Measurements from ENCODE around the gene RPP40.

The RPP40 gene

GRCh38 chr6:4983322-4983721, 20.5 kb downstream of the RPP40 start:
- H3K9ac ChIP-seq (ENCODE audit: low read length), result no peak overlapping the region

DNA sequence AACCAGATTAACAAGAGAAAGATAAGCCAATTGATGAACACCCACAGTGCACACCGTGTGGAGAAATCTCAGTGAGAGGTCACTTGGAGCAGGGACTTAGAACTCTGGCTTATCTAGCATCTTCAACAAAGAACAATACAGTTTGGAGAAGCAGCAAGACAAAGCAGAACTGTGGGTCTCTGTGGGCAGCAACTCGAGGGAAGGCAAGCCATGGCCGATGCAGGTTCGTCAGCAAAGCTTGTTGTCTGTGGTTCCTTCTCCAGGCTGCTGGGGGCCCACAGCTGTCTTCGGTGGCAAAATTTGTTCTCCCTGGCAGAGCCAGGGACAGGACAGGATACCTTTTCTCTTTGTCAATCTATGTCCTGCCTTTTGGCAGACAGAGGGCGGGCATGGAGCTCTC, 22.1 kb downstream of the RPP40 start:
- Histone ChIP-seq H3K4me1 (ENCODE audit: control insufficient read depth, insufficient read depth, low read length) (peaks cover 8% of the 10 kb centered on the region), H3K4me3 (ENCODE audit: low read length) (no peak overlapping the region), H3K9me3 (ENCODE audit: control insufficient read depth, low read length) (peaks cover 12% of the 10 kb centered on the region), H3K36me3 (ENCODE audit: control insufficient read depth, insufficient read depth, low read length, severe bottlenecking) (no peaks in the 10 kb centered on the region), H3K9ac (ENCODE audit: low read length) (no peak overlapping the region), H3K27me3 (replicated peaks; ENCODE audit: control insufficient read depth, insufficient read depth, low read length) (no peaks in the 10 kb centered on the region)
- no peak for DNase-seq (ENCODE audit: low read depth)

More at GRCh38 chr6:4983322-4983721, 20.5 kb downstream of the RPP40 start:
- Histone ChIP-seq H3K36me3 (ENCODE audit: control insufficient read depth, insufficient read depth, low read length, severe bottlenecking) (no peaks in the 10 kb centered on the region), H3K4me1 (ENCODE audit: control insufficient read depth, insufficient read depth, low read length) (peaks cover 8% of the 10 kb centered on the region), H3K27me3 (replicated peaks; ENCODE audit: control insufficient read depth, insufficient read depth, low read length) (no peaks in the 10 kb centered on the region), H3K4me3 (ENCODE audit: low read length) (no peak overlapping the region), H3K9me3 (ENCODE audit: control insufficient read depth, low read length) (peaks cover 12% of the 10 kb centered on the region)
- no peak for DNase-seq (ENCODE audit: low read depth)

GRCh38 chr6:4979426-4979825, 24.4 kb downstream of the RPP40 start:
- peaks cover 12% of the 10 kb centered on the region for H3K9me3 ChIP-seq (ENCODE audit: control insufficient read depth, low read length)
- H3K36me3 ChIP-seq (ENCODE audit: control insufficient read depth, insufficient read depth, low read length, severe bottlenecking), result no peaks in the 10 kb centered on the region
- no peak for DNase-seq (ENCODE audit: low read depth)
- no peak overlapping the region for H3K4me3 ChIP-seq (ENCODE audit: low read length)
- no peaks in the 10 kb centered on the region for H3K27me3 ChIP-seq (replicated peaks; ENCODE audit: control insufficient read depth, insufficient read depth, low read length)
- H3K4me1 ChIP-seq (ENCODE audit: control insufficient read depth, insufficient read depth, low read length), result peaks cover 10% of the 10 kb centered on the region
- no peak overlapping the region for H3K9ac ChIP-seq (ENCODE audit: low read length)

- H3K36me3 ChIP-seq (ENCODE audit: control insufficient read depth, insufficient read depth, low read length, severe bottlenecking), result no peaks in the 10 kb centered on the region
- peaks cover 12% of the 10 kb centered on the region for H3K9me3 ChIP-seq (ENCODE audit: control insufficient read depth, low read length)
- no peak overlapping the region for H3K9ac ChIP-seq (ENCODE audit: low read length)
- no peak for DNase-seq (ENCODE audit: low read depth)
- H3K4me1 ChIP-seq (ENCODE audit: control insufficient read depth, insufficient read depth, low read length), result peaks cover 12% of the 10 kb centered on the region
- H3K27me3 ChIP-seq (replicated peaks; ENCODE audit: control insufficient read depth, insufficient read depth, low read length), result no peaks in the 10 kb centered on the region
- no peak overlapping the region for H3K4me3 ChIP-seq (ENCODE audit: low read length)
Observed at GRCh38 chr6:4977468-4977867, 26.4 kb downstream of the RPP40 start.

GRCh38 chr6:4975506-4975905, 28.3 kb downstream of the RPP40 start:
- Histone ChIP-seq H3K9ac (ENCODE audit: low read length) (no peak overlapping the region), H3K4me3 (ENCODE audit: low read length) (no peak overlapping the region), H3K9me3 (ENCODE audit: control insufficient read depth, low read length) (peaks cover 12% of the 10 kb centered on the region), H3K36me3 (ENCODE audit: control insufficient read depth, insufficient read depth, low read length, severe bottlenecking) (no peaks in the 10 kb centered on the region), H3K4me1 (ENCODE audit: control insufficient read depth, insufficient read depth, low read length) (peaks cover 12% of the 10 kb centered on the region), H3K27me3 (replicated peaks; ENCODE audit: control insufficient read depth, insufficient read depth, low read length) (no peaks in the 10 kb centered on the region)
- no peak for DNase-seq (ENCODE audit: low read depth)

DNA sequence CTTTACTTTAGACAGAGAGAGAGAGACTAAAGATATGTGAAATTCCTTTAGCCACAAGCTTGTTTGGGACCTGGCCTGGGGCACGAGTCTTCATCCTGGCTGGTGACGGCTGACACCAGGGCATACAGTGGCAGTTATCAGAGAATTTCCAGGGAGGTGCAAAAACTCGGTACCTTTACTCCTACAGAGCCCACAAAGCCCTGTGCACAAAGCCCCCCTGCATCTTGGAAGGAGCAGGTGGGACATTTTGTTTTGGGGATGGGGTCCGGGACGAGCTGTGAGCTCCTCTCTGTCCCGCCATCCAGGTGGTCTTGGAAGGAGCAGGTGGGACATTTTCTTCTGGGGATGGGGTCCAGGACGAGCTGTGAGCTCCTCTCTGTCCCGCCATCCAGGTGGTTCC, 28.9 kb downstream of the RPP40 start:
- Histone ChIP-seq H3K27me3 (replicated peaks; ENCODE audit: control insufficient read depth, insufficient read depth, low read length) (no peaks in the 10 kb centered on the region), H3K9me3 (ENCODE audit: control insufficient read depth, low read length) (peaks cover 12% of the 10 kb centered on the region), H3K36me3 (ENCODE audit: control insufficient read depth, insufficient read depth, low read length, severe bottlenecking) (no peaks in the 10 kb centered on the region), H3K9ac (ENCODE audit: low read length) (no peak overlapping the region), H3K4me1 (ENCODE audit: control insufficient read depth, insufficient read depth, low read length) (peaks cover 12% of the 10 kb centered on the region), H3K4me3 (ENCODE audit: low read length) (no peak overlapping the region)
- no peak for DNase-seq (ENCODE audit: low read depth)

- peaks cover 5% of the 10 kb centered on the region for H3K9me3 ChIP-seq (ENCODE audit: control insufficient read depth, low read length)
- H3K36me3 ChIP-seq (ENCODE audit: control insufficient read depth, insufficient read depth, low read length, severe bottlenecking), result no peaks in the 10 kb centered on the region
- peak overlapping the region; percentile 65 for H3K9ac ChIP-seq (ENCODE audit: low read length)
- H3K4me1 ChIP-seq (ENCODE audit: control insufficient read depth, insufficient read depth, low read length), result peaks cover 12% of the 10 kb centered on the region
- peak overlapping the region; percentile 12 for H3K4me3 ChIP-seq (ENCODE audit: low read length)
- peak; percentile 88 for DNase-seq (ENCODE audit: low read depth)
- H3K27me3 ChIP-seq (replicated peaks; ENCODE audit: control insufficient read depth, insufficient read depth, low read length), result no peaks in the 10 kb centered on the region
Observed at GRCh38 chr6:4973982-4974745, 29.7 kb downstream of the RPP40 start.

- no peaks in the 10 kb centered on the region for H3K9me3 ChIP-seq (ENCODE audit: control insufficient read depth, low read length)
- DNase-seq (ENCODE audit: low read depth), result no peak
- H3K36me3 ChIP-seq (ENCODE audit: control insufficient read depth, insufficient read depth, low read length, severe bottlenecking), result no peaks in the 10 kb centered on the region
- peak overlapping the region; percentile 65 for H3K9ac ChIP-seq (ENCODE audit: low read length)
- no peak overlapping the region for H3K4me3 ChIP-seq (ENCODE audit: low read length)
- H3K27me3 ChIP-seq (replicated peaks; ENCODE audit: control insufficient read depth, insufficient read depth, low read length), result no peaks in the 10 kb centered on the region
- peaks cover 12% of the 10 kb centered on the region for H3K4me1 ChIP-seq (ENCODE audit: control insufficient read depth, insufficient read depth, low read length)
Observed at GRCh38 chr6:4973415-4973814, 30.4 kb downstream of the RPP40 start.

DNA sequence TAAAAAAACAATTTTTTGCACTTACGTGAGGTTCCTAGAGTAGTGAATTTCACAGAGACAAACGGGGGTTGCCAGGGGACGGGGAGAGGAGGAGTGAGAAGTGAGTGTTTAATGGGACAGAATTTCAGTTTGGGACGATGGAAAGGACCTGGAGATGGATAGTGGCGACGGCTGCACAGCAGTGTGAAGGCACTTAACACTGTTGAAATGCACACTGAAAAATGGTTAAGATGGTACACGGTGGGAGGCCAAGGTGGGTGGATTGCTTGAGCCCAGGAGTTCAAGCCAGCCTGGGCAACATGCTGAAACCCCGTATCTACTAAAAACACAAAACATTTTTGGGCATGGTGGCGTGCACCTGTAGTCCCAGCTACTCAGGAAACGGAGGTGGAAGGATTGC, 31.4 kb downstream of the RPP40 start:
- no peak overlapping the region for H3K9ac ChIP-seq (ENCODE audit: low read length)
- H3K4me1 ChIP-seq (ENCODE audit: control insufficient read depth, insufficient read depth, low read length), result peaks cover 12% of the 10 kb centered on the region
- no peaks in the 10 kb centered on the region for H3K9me3 ChIP-seq (ENCODE audit: control insufficient read depth, low read length)
- no peak overlapping the region for H3K4me3 ChIP-seq (ENCODE audit: low read length)
- H3K27me3 ChIP-seq (replicated peaks; ENCODE audit: control insufficient read depth, insufficient read depth, low read length), result no peaks in the 10 kb centered on the region
- no peak for DNase-seq (ENCODE audit: low read depth)
- no peaks in the 10 kb centered on the region for H3K36me3 ChIP-seq (ENCODE audit: control insufficient read depth, insufficient read depth, low read length, severe bottlenecking)

GRCh38 chr6:4971851-4972250, 32.0 kb downstream of the RPP40 start:
- Histone ChIP-seq H3K36me3 (ENCODE audit: control insufficient read depth, insufficient read depth, low read length, severe bottlenecking) (no peaks in the 10 kb centered on the region), H3K27me3 (replicated peaks; ENCODE audit: control insufficient read depth, insufficient read depth, low read length) (no peaks in the 10 kb centered on the region), H3K9ac (ENCODE audit: low read length) (no peak overlapping the region), H3K4me3 (ENCODE audit: low read length) (no peak overlapping the region), H3K4me1 (ENCODE audit: control insufficient read depth, insufficient read depth, low read length) (peaks cover 12% of the 10 kb centered on the region), H3K9me3 (ENCODE audit: control insufficient read depth, low read length) (no peaks in the 10 kb centered on the region)
- DNase-seq (ENCODE audit: low read depth), result no peak

DNA sequence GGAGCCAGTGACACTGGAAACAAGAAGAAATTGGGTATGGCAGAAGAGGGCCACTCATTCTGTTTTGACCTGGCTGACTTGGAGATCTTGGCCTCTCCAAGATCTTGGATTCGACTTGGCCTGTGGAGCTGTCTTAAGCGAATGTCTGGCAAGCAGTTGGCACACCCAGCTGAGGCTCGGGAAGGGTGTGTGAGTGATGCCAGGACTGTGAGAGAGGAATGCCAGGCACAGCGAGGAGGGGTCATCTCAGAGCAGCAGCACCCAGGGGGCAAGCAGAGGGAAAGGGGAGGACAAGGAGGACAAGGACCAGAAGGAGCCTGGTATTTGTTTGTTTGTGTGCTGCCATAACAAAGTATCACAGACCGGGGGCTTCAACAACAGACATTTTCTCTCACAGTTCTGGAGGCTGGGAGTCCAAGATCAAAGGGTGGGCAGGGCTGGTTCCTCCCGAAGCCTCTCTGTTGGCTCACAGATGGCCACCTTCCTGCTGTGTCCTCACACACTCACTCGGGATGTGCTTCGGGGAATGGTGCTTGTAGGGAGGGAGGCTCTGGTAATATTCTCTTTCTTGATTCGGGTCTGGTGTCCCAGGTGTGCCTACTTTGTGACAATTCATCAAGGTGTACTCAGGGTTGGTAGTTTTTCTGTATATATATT, 33.0 kb downstream of the RPP40 start:
- Histone ChIP-seq H3K9me3 (ENCODE audit: control insufficient read depth, low read length) (no peaks in the 10 kb centered on the region), H3K9ac (ENCODE audit: low read length) (no peak overlapping the region), H3K4me3 (ENCODE audit: low read length) (no peak overlapping the region), H3K4me1 (ENCODE audit: control insufficient read depth, insufficient read depth, low read length) (peaks cover 12% of the 10 kb centered on the region), H3K27me3 (replicated peaks; ENCODE audit: control insufficient read depth, insufficient read depth, low read length) (no peaks in the 10 kb centered on the region), H3K36me3 (ENCODE audit: control insufficient read depth, insufficient read depth, low read length, severe bottlenecking) (no peaks in the 10 kb centered on the region)
- DNase-seq (ENCODE audit: low read depth), result no peak
